H7 (cell line): ENCODE data around the gene DUSP2. TPM values are rescaled to one million over a fixed set of nuclear protein-coding genes. Genes with fewer than 3 reads are reported as not detected.
A peak's percentile ranks its signal among the peaks of the same experiment; 100 is the strongest.
"Not testable (repeated sequence)": the region's sequence is repeated elsewhere in the genome, so short reads cannot be mapped to it uniquely, and the experiment has no call there.

Source experiments
- DNase-seq: peaks from one replicate; pipeline ENCODE4 v3.0.0; 2012
- H3K27me3 ChIP-seq: 2 replicates; pipeline ENCODE4 v1.6.0; 2011; ENCODE audit warnings: mild to moderate bottlenecking, low read length; ENCODE audit not compliant: control insufficient read depth, insufficient read depth
- H3K36me3 ChIP-seq: replicated peaks from 2 replicates; pipeline ENCODE4 v1.5.1; 2011; ENCODE audit warnings: low read length; ENCODE audit not compliant: control insufficient read depth, insufficient read depth
- H3K4me3 ChIP-seq: 2 replicates; pipeline ENCODE4 v1.5.1; 2011; ENCODE audit warnings: low read depth, mild to moderate bottlenecking, control low read depth, low read length, moderate library complexity; ENCODE audit not compliant: insufficient read depth
- total RNA-seq: library from RNA; depleted of rRNA; stranded (reverse); fragments of >200 nt; shearing (Covaris generic); gene quantifications from 2 replicates; pipeline ENCODE4 v1.2.3, GENCODE V29; 2014

DUSP2 gene
- total RNA-seq, 1 experiment from 2014 or later: 3.6 TPM

DNA sequence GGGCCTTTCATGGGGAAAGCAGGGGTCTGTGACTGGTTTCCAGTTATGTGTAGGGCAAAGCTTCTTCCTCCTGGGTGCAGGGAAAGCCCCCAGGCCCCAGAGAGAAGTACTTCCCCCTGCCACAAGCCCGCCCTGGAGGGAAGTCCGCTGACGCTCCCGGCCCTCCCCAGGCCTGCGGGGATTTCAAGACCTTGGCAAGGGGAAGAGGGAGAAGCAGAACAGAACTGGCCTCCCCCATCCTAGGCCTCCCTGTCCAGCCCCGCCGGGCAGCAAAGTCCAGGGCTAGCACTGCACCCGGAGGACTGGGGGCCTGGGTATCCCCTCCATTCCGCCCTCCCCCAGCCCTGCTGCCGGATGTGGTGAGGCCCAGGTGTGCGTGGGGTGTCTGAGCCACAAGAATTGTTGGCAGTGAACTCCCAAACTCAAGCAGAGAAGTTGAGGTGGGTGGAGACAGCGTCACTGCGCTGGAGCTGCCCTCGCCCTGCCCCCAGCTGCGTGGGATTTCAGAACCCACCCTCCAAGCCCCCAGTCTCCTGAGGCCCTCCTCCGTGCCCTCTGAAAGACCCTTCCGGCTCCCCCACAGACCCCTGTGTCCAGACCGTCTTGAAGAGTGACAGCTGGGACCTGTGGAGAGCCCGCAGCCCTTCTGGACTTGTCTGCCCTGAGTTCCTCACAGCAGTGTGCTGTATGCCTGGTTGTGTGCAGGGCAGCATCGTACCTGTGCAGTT lies 1.1 kb upstream of the DUSP2 start:
- H3K4me3 ChIP-seq: no peak overlapping the region
- H3K27me3 ChIP-seq: peaks cover 27% of the 10 kb centered on the region
- no peaks in the 10 kb centered on the region for H3K36me3 ChIP-seq
- peak; percentile 78 for DNase-seq

GRCh38 chr2:96145848-96146152 lies 560 bp upstream of the DUSP2 start:
- no peak for DNase-seq
- no peak overlapping the region for H3K4me3 ChIP-seq
- H3K36me3 ChIP-seq: no peaks in the 10 kb centered on the region
- peaks cover 27% of the 10 kb centered on the region for H3K27me3 ChIP-seq

DNA sequence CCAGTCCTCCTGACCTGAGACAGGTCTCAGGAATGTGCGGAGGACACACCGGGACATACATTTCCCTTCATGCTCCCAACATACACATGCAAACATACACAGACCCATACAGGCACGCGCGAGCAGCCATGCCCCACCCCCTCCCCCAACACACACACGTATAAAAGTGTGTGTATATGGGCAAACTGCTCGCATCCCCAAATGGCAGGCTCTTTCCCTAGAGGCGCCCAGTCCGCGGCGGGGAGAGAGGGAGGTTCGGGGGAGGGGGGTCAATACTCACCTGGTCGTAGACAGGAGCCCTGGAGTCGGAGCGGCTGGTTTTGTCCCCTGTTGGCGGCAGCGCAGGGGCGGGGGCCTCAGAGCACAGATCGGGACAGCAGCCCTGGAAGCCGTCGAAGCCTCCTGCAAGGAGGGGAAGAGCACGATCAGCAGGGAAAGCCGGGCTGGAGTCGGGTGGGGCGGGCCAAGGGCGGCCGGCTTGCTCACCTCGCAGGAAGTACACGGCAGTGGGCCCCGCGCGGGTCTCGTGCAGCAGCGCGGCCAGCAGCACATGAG lies 682 bp downstream of the DUSP2 start:
- no peaks in the 10 kb centered on the region for H3K36me3 ChIP-seq
- DNase-seq: peak; percentile 83
- H3K4me3 ChIP-seq: peak overlapping the region; percentile 57
- H3K27me3 ChIP-seq: peaks cover 27% of the 10 kb centered on the region

GRCh38 chr2:96143848-96144480 lies 1.3 kb downstream of the DUSP2 start:
- peak overlapping the region; percentile 57 for H3K4me3 ChIP-seq
- H3K27me3 ChIP-seq: peaks cover 27% of the 10 kb centered on the region
- H3K36me3 ChIP-seq: no peaks in the 10 kb centered on the region
- peak; percentile 93 for DNase-seq

DNA sequence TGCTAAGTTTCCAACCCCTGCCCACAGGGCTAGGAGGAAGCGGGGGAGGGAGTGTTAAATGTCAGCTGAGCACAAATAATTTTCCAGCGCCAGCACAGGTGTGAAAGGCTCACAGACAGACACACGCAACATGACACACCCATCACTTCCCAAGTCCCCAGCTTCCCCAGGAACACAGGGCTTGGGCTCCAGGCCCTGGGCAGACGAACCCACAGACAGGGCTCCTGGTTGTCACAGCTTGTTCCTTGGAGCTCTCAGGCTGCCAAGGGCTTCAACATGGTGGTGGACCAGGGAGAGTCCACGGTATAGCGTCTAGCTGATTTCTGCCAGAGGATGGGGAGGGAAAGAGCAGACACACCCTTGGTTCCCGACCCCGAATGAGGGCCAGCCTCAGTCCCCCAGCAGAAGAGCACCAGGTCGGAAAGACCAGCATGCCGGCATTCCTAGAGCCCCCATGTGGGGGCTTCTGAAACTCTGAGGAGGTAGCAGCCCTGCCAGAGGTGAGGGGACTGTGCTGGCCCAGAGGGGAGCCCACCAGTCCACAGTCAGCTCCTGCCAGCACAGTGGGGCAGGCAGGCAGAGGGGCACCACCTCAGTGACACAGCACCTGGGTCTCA lies 1.9 kb downstream of the DUSP2 start:
- DNase-seq: no peak
- Histone ChIP-seq H3K27me3 (peaks cover 27% of the 10 kb centered on the region), H3K4me3 (no peak overlapping the region), H3K36me3 (no peaks in the 10 kb centered on the region)

DNA sequence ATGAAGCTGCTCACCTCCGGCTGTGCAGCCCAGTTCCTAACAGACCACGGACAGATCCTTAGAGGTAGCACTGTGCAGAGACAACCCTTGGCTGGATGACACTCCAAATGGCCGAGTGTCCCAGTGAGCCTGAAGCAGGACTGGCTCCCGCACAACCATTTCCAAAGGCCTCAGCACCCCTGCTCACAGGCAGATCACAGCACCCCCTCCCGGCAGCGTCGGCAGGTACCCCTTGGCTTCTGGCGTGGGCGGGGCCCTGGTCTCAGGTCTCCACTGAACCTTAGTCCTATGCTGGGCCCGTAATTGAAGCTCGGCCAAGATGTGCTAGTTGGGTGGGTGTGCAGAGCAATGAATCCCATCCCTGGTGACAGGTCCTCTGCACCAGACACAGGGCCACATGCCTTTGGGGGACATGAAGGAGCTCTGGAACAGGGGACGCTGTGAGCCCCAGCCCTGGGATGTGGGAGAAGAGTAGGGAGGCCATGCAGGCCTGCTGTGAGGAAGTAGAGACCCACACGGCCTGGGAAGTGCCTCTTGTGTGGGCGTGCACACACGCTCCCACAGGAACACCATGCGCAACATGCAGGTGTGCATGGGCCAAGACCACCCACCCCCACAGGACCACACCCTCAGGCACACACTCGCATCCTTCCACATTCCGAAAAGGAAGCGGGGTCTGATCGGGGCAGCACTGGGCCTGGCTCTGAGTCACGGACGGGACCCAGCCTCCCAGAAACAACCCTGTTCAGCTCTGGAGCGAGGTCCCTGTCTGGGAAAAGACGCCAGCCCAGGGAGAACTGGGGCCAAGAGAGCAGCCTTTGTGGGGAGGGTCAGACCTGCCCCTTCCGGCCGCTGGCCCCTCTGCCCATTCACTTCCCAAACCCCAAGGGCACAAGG lies 2.8 kb downstream of the DUSP2 start:
- peaks cover 27% of the 10 kb centered on the region for H3K27me3 ChIP-seq
- H3K36me3 ChIP-seq: no peaks in the 10 kb centered on the region
- peak; percentile 77 for DNase-seq
- H3K4me3 ChIP-seq: no peak overlapping the region

DNA sequence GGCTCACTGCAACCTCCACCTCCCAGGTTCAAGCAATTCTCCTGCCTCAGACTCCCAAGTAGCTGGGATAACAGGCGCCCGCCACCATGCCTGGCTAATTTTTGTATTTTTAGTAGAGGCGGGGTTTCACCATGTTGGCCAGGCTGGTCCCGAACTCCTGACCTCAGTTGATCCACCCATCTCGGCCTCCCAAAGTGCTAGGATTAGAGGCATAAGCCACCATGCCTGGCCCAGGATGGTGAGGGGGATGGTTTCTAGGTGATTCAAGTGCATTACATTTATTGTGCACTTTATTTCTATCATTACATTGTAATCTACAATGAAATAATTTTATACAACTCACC lies 3.6 kb downstream of the DUSP2 start:
- peaks cover 23% of the 10 kb centered on the region for H3K27me3 ChIP-seq
- H3K36me3 ChIP-seq, H3K4me3 ChIP-seq, DNase-seq: not testable (repeated sequence)

- no peak overlapping the region for H3K4me3 ChIP-seq
- peaks cover 20% of the 10 kb centered on the region for H3K27me3 ChIP-seq
- H3K36me3 ChIP-seq: no peaks in the 10 kb centered on the region
- no peak for DNase-seq
These were observed 4.2 kb downstream of the DUSP2 start for GRCh38 chr2:96140941-96141623.

DNA sequence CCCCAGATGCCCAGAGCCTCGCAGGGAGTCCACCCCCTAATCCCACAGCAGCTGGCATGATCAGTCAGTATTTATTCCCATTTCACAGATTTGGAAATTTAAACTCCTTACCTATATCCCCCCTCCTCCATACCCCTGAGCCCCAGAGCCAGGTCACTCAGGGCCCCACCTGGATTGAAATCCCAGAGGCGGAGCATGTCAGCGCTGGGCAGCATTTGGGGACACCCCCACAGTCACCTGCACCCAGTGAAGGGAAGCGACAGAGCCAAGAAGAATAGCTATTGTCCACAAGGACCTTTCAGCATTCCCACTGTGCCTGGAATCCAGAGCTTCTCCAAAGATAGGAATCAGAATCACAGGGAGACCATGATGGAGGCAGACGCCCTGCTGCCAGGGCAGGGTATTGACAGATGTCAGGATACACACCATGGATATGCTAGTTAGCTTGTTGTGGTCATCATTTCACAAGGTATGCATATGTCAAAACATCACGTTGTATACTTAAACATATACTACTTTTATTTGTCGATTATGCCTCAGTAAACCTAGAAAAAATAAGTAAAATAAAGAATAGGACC lies 6.0 kb downstream of the DUSP2 start:
- peaks cover 2% of the 10 kb centered on the region for H3K27me3 ChIP-seq
- DNase-seq: no peak
- no peaks in the 10 kb centered on the region for H3K36me3 ChIP-seq
- no peak overlapping the region for H3K4me3 ChIP-seq

- Histone ChIP-seq H3K27me3 (no peaks in the 10 kb centered on the region; the same call in 1 of the 2 replicates), H3K36me3 (no peaks in the 10 kb centered on the region), H3K4me3 (no peak within 1 kb of the TSS; the same call in 1 of the 2 replicates)
- peak; percentile 95 for DNase-seq
These were observed 6.8 kb downstream of the DUSP2 start, which contains the start of gene ASTL for GRCh38 chr2:96138179-96139145. Gene ASTL (minus strand): TSS chr2:96138502. CDS start chr2:96138436, 66 bp downstream.

DNA sequence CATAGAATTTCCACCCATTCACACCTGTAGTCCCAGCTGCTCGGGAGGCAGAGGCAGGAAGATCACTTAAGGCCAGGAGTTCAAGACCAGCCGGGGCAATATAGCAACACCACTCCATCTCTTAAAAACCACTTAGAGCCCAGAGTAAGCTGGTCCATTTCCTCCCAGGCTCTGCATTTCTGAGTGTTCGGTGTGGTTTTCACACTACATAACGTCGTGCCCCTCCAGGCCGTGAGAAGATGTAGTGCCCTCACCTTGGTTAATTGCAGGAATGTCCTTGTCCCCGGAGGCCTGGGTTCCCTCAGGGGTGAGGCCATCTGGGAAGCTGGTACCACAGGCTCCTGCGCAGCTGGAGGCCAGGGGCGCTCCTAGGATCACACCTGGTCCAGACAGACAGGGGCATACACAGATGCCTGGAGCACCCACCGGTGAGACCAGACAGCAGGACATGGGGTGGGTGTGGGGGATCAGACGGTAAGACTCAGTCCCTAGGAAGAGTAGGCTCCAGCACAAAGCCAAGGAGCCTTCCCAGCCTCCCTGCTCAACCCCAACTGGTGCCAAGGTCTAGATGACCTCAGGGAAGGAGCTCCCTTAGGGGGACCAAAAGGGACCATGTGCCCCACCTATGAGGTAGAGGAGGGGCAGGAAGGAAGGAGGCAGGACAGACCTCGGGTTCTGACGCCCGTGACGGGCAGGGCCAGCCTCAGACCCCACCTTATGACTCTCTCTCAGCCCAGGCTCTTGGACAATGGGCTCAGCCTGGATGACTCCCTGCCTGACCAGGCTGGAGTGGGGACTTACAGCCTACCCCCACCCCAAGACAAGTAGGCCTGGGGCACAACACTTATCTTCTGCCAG lies 7.7 kb downstream of the DUSP2 start:
- no peak for DNase-seq
- Histone ChIP-seq H3K4me3 (no peak overlapping the region), H3K36me3 (no peaks in the 10 kb centered on the region), H3K27me3 (no peaks in the 10 kb centered on the region; the same call in 1 of the 2 replicates)

DNA sequence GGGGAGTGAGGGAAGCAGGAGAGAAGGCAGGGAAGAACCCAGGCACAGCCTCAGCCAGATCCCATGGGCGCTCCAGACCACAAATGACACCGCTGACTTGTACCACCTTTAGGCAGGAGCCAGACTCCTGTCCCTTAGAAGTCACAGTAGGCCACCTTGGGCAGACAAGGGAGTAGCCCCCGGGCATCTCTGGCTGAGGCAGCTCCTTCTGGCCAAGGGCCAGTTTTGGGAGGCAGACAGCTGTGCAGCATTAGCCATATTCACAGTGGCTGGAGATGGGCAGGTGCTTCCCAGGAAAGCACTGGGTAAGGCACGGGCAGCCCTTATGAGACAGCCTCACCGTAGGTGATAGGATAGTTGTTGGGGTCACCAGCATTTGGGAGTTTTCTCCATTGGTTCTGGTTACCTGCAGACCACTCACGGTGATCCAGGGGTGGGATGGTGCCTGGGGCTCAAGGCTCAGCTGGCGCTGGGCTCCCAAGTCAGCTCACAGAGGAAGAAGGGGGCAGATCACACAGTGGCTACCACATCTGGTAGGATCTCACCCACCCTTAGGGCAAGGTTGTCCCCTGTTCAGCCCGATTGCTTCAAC lies 9.0 kb downstream of the DUSP2 start:
- no peak for DNase-seq
- H3K27me3 ChIP-seq: no peaks in the 10 kb centered on the region

More for the DNA sequence above, 9.0 kb downstream of the DUSP2 start:
- Histone ChIP-seq H3K36me3 (no peaks in the 10 kb centered on the region), H3K4me3 (no peak overlapping the region)
